Ammon's horn (tissue), 1 donor: Measurements from ENCODE around the gene PARD6B.
"Not testable (repeated sequence)": the region's sequence is repeated elsewhere in the genome, so short reads cannot be mapped to it uniquely, and the experiment has no call there.

Experiments
- DNase-seq: peaks from one replicate; pipeline ENCODE4 v3.0.0-alpha.2; 2016; ENCODE audit warnings: low spot score

Gene PARD6B

GRCh38 chr20:50731055-50731929, at the start of gene PARD6B:
TSS of gene PARD6B (plus strand) at chr20:50731580. CDS start at chr20:50731787, 207 bp downstream.
- DNase-seq, result peak; percentile 97

GRCh38 chr20:50682065-50682464, 49.3 kb upstream of the PARD6B start:
- DNase-seq, result no peak

- DNase-seq, result no peak
Measured at GRCh38 chr20:50682947-50683530, 48.3 kb upstream of the PARD6B start.

- no peak for DNase-seq
Measured at GRCh38 chr20:50683570-50683969, 47.8 kb upstream of the PARD6B start.

GRCh38 chr20:50686821-50687220, 44.6 kb upstream of the PARD6B start:
- DNase-seq, result no peak

- DNase-seq, result no peak
Measured at GRCh38 chr20:50688256-50688975, 43.0 kb upstream of the PARD6B start.

- DNase-seq, result no peak
Measured at GRCh38 chr20:50689864-50690649, 41.3 kb upstream of the PARD6B start.

- DNase-seq, result no peak
Measured at GRCh38 chr20:50690650-50691572, 40.5 kb upstream of the PARD6B start, which contains the start of gene RIPOR3. TSS of gene RIPOR3 (minus strand) at chr20:50691542. CDS start at chr20:50691128, 414 bp downstream.

GRCh38 chr20:50691573-50692551, 39.5 kb upstream of the PARD6B start:
- DNase-seq, result peak; percentile 23

- no peak for DNase-seq
Measured at GRCh38 chr20:50692552-50692933, 38.8 kb upstream of the PARD6B start.

GRCh38 chr20:50693001-50693400, 38.4 kb upstream of the PARD6B start:
- DNase-seq, result no peak

- DNase-seq, result no peak
Measured at GRCh38 chr20:50694379-50695134, 36.8 kb upstream of the PARD6B start.

GRCh38 chr20:50695135-50695872, 36.1 kb upstream of the PARD6B start:
- peak; percentile 13 for DNase-seq

GRCh38 chr20:50698255-50698654, 33.1 kb upstream of the PARD6B start:
- not testable (repeated sequence) for DNase-seq

- DNase-seq, result no peak
Measured at GRCh38 chr20:50699688-50700087, 31.7 kb upstream of the PARD6B start.

- no peak for DNase-seq
Measured at GRCh38 chr20:50701041-50701963, 30.1 kb upstream of the PARD6B start.
